Common myeloid progenitor, CD34-positive (primary cell): ENCODE results near the gene LRRC4C.

Experiments used
- CTCF ChIA-PET: fragments of 350-600 bp; sonication (Branson Sonifier 250); formaldehyde crosslinking; loops from one replicate; lab custom pipeline; 2021; ENCODE audit warnings: antibody characterized with exemption; lab: Charles Lee
- POLR2A ChIA-PET: fragments of 350-600 bp; sonication (Branson Sonifier 250); formaldehyde crosslinking; loops from one replicate; lab custom pipeline; 2021; ENCODE audit warnings: antibody characterized with exemption; lab: Charles Lee
- DNase-seq, 3 donors: peaks; one replicate each; pipeline versions ENCODE4 v3.0.0 to v3.0.0-alpha.2; 2013
- H3K27ac ChIP-seq, 2 experiments: 1 replicate in 1 of 2; 2 replicates in 1 of 2; pipeline ENCODE4 v1.7.0; 2013; ENCODE audit warnings: inconsistent platforms in 2 of 2, low read length in 2 of 2, mild to moderate bottlenecking in 2 of 2, low read depth in 1 of 2, moderate library complexity in 1 of 2; ENCODE audit not compliant: severe bottlenecking in 2 of 2, insufficient read depth in 1 of 2, poor library complexity in 1 of 2
- H3K27me3 ChIP-seq, 5 experiments: replicated peaks in 2 of 5; 1 replicate in 3 of 5; 2 replicates in 2 of 5; pipeline versions ENCODE4 v1.6.1 to v1.7.0; 2013; ENCODE audit warnings: low read length in 4 of 5, mild to moderate bottlenecking in 2 of 5, moderate library complexity in 2 of 5, inconsistent platforms in 1 of 5; ENCODE audit not compliant: insufficient read depth in 5 of 5, control insufficient read depth in 4 of 5
- H3K36me3 ChIP-seq, 4 experiments: 1 replicate in 2 of 4; 2 replicates in 2 of 4; pipeline versions ENCODE4 v1.6.1 to v1.7.0; 2013; ENCODE audit warnings: low read length in 3 of 4, control low read depth in 1 of 4, mild to moderate bottlenecking in 1 of 4; ENCODE audit not compliant: control insufficient read depth in 4 of 4, insufficient read depth in 4 of 4
- H3K4me1 ChIP-seq, 4 experiments: 1 replicate in 3 of 4; 2 replicates in 1 of 4; pipeline versions ENCODE4 v1.6.1 to v1.7.1; 2013; ENCODE audit warnings: low read length in 3 of 4, mild to moderate bottlenecking in 3 of 4, control low read depth in 1 of 4, inconsistent platforms in 1 of 4, moderate library complexity in 1 of 4; ENCODE audit not compliant: control insufficient read depth in 4 of 4, insufficient read depth in 4 of 4; ENCODE audit errors: control extremely low read depth in 1 of 4
- H3K4me3 ChIP-seq, 7 experiments: 1 replicate in 4 of 7; 2 replicates in 3 of 7; pipeline versions ENCODE4 v1.5.1 to v1.7.0; 2013; ENCODE audit warnings: mild to moderate bottlenecking in 7 of 7, low read length in 6 of 7, moderate library complexity in 6 of 7, inconsistent platforms in 2 of 7, low read depth in 2 of 7, control low read depth in 1 of 7; ENCODE audit not compliant: insufficient read depth in 4 of 7, control insufficient read depth in 1 of 7; ENCODE audit errors: extremely low read depth in 1 of 7
- H3K9me3 ChIP-seq, 5 experiments: 1 replicate in 4 of 5; 2 replicates in 1 of 5; pipeline versions ENCODE4 v1.6.1 to v1.7.1; 2013; ENCODE audit warnings: low read length in 4 of 5, mild to moderate bottlenecking in 2 of 5, inconsistent platforms in 1 of 5, low read depth in 1 of 5, moderate library complexity in 1 of 5; ENCODE audit not compliant: control insufficient read depth in 4 of 5, insufficient read depth in 2 of 5; ENCODE audit errors: control extremely low read depth in 1 of 5
- WGBS: methylation state at CpG from one replicate; pipeline ENCODE4 v1.1.5; 2013; ENCODE audit not compliant: insufficient coverage; 5-methylcytosine and 5-hydroxymethylcytosine counted together

Gene LRRC4C

GRCh38 chr11:41451011-41451410 is 8.4 kb downstream of the LRRC4C start:
- ChIA-PET CTCF (no interaction called here), POLR2A (no interaction called here)
- Histone ChIP-seq H3K4me1 (no peaks in the 10 kb centered on the region), H3K27me3 (no peaks in the 10 kb centered on the region), H3K9me3 (no peaks in the 10 kb centered on the region), H3K4me3 (no peak overlapping the region), H3K36me3 (no peaks in the 10 kb centered on the region), H3K27ac (no peak overlapping the region)
- no peak for DNase-seq
- no CpG with 5 or more reads among the region's 3 CpGs for WGBS

DNA sequence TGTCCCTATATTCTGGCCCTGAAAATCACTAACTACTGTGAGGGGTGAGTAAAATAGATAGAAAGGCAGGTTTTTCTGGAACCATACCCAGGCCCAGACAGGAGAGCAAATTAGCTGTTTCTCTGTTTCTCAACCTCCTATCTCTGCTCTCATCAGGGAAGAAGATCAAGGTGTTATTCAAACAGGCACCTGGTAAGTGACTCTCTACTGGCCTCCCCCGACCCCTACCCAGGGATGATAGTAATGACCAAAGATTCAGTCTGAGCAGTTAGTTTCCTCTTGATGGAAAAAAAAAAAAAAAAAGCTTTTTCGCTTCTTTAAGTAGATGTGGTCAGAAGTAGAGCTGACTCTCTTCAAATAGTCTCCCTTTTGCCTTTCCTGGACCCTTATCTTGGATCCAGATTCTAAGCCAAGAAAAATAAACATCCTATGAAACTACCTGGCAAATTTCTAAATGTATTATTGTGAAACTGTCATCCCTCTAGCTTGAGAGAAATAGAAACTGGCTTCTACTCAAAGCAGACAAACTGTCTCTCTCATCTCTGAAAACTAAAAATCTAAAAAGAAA is 9.9 kb downstream of the LRRC4C start:
- H3K36me3 ChIP-seq, result no peaks in the 10 kb centered on the region
- no peaks in the 10 kb centered on the region for H3K9me3 ChIP-seq
- no peaks in the 10 kb centered on the region for H3K27me3 ChIP-seq
- H3K27ac ChIP-seq, result no peak overlapping the region
- ChIA-PET POLR2A (no interaction called here), CTCF (no interaction called here)
- H3K4me3 ChIP-seq, result no peak overlapping the region
- no peaks in the 10 kb centered on the region for H3K4me1 ChIP-seq
- WGBS, result no CpG with 5 or more reads among the region's 2 CpGs
- DNase-seq, result no peak

GRCh38 chr11:41446566-41446965 is 12.9 kb downstream of the LRRC4C start:
- POLR2A ChIA-PET, result no interaction called here
- Histone ChIP-seq H3K27me3 (no peaks in the 10 kb centered on the region), H3K9me3 (no peaks in the 10 kb centered on the region), H3K4me3 (no peak overlapping the region), H3K36me3 (no peaks in the 10 kb centered on the region), H3K4me1 (no peaks in the 10 kb centered on the region), H3K27ac (no peak overlapping the region)
- CTCF ChIA-PET, result no interaction called here
- no peak for DNase-seq

GRCh38 chr11:41446107-41446506 is 13.3 kb downstream of the LRRC4C start:
- WGBS, result no CpG with 5 or more reads among the region's 2 CpGs
- POLR2A ChIA-PET, result no interaction called here
- H3K4me3 ChIP-seq, result no peak overlapping the region
- no peaks in the 10 kb centered on the region for H3K36me3 ChIP-seq
- H3K9me3 ChIP-seq, result no peaks in the 10 kb centered on the region
- CTCF ChIA-PET, result no interaction called here
- no peak for DNase-seq
- H3K27me3 ChIP-seq, result no peaks in the 10 kb centered on the region
- no peaks in the 10 kb centered on the region for H3K4me1 ChIP-seq
- H3K27ac ChIP-seq, result no peak overlapping the region

DNA sequence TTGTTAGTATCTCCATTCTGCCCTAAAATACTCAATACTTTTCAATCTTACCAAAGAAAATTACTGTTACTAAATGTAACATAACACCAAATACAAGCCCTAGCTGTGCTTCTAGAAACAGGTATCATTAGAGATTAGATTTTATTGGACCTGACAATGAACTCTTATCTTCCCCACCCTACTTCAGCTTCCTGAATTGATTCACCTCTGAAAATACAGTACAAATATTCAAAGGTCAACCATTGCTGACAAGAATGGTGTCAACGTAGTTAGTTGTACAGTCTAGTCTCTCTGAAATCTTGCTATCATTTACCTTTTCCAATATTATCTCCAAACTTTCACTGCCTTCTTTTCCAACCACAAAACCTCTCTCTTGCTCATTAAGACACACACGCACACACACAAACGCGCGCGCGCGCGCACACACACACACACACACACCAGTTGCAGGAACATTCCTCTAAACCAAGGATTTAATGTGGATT is 22.4 kb downstream of the LRRC4C start:
- Histone ChIP-seq H3K4me3 (no peak overlapping the region), H3K9me3 (no peaks in the 10 kb centered on the region), H3K27me3 (no peaks in the 10 kb centered on the region), H3K36me3 (no peaks in the 10 kb centered on the region), H3K27ac (no peak overlapping the region), H3K4me1 (no peaks in the 10 kb centered on the region)
- CTCF ChIA-PET, result no interaction called here
- WGBS, result 80% methylated on average over 1 of the region's 9 CpGs
- POLR2A ChIA-PET, result no interaction called here
- no peak for DNase-seq

DNA sequence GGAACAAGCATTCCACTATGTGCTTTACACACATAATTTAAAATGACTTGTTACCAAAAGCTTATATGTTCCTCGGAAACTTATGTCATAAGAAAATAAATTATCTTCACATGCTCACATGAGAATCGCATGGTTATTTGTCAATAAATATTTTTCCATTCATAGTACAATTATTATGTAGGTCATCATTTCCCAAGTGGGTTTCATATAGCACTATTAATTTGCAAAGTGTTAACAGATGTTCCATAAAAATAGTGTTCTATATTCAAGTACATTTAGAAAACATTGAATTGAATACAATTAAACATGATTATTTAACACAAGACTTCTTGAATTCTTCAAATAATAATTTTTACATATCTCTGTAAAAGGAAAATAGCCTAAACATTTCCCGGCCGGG is 23.9 kb downstream of the LRRC4C start:
- H3K4me1 ChIP-seq, result no peaks in the 10 kb centered on the region
- no peak overlapping the region for H3K27ac ChIP-seq
- ChIA-PET CTCF (no interaction called here), POLR2A (no interaction called here)
- DNase-seq, result no peak
- H3K36me3 ChIP-seq, result no peaks in the 10 kb centered on the region
- H3K4me3 ChIP-seq, result no peak overlapping the region
- 60% methylated on average over 1 of the region's 4 CpGs for WGBS
- no peaks in the 10 kb centered on the region for H3K27me3 ChIP-seq
- no peaks in the 10 kb centered on the region for H3K9me3 ChIP-seq

DNA sequence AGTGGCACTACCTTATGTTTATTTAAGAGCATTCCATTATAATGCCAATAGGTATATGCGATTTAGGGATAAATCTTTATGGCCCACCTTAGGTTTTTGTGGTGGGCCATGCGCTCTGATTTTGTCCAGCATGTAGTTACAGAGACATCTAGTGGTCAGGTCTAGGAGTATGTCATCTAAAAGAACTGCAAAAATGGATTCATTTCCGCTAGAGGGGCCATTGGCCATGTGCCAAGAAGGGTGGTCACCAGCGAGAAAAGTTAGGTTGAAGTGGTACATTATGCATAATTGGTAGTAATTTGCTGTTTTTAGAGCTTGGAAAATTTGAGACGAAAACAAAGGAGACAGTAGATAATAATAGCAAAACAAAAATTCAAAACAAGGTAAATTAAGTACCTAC is 27.7 kb downstream of the LRRC4C start:
- ChIA-PET CTCF (no interaction called here), POLR2A (no interaction called here)
- no peaks in the 10 kb centered on the region for H3K4me1 ChIP-seq
- no peaks in the 10 kb centered on the region for H3K36me3 ChIP-seq
- no peak overlapping the region for H3K27ac ChIP-seq
- no peaks in the 10 kb centered on the region for H3K9me3 ChIP-seq
- WGBS, result 79% methylated on average over 3 of the region's 5 CpGs
- H3K27me3 ChIP-seq, result no peaks in the 10 kb centered on the region
- DNase-seq, result no peak
- H3K4me3 ChIP-seq, result no peak overlapping the region
